Activated B cell treated with CpG ODN at 0.5 μM for 24 hours (primary cell): ENCODE results near the gene PNPLA5. TPM values are rescaled to one million over a fixed set of nuclear protein-coding genes. Genes with fewer than 3 reads are reported as not detected.

ENCODE experiments used
- ATAC-seq: fragments of 200-7000 bp; cut with Tn5 transposase; one replicate; pipeline ENCODE4 v1.10.0; 2021; ENCODE audit warnings: low read depth, mild to moderate bottlenecking, moderate library complexity
- CTCF ChIA-PET: fragments of 350-600 bp; sonication (Branson Sonifier 250); formaldehyde crosslinking; loops from one replicate; lab custom pipeline; 2021; ENCODE audit warnings: antibody characterized with exemption; lab: Charles Lee
- POLR2A ChIA-PET: fragments of 350-600 bp; sonication (Branson Sonifier 250); formaldehyde crosslinking; loops from one replicate; lab custom pipeline; 2021; ENCODE audit warnings: antibody characterized with exemption; lab: Charles Lee
- DNase-seq: peaks from one replicate; pipeline ENCODE4 v3.0.0; 2022
- H3K27ac Mint-ChIP-seq: one replicate; pipeline ENCODE4 v1.8.0; 2020; ENCODE audit warnings: mixed read lengths
- H3K27me3 Mint-ChIP-seq: one replicate; pipeline ENCODE4 v1.8.0; 2021; ENCODE audit warnings: mixed read lengths
- H3K36me3 Mint-ChIP-seq: one replicate; pipeline ENCODE4 v1.8.0; 2021; ENCODE audit warnings: low read depth, mixed read lengths
- H3K4me1 Mint-ChIP-seq: one replicate; pipeline ENCODE4 v1.8.0; 2021; ENCODE audit warnings: mixed read lengths
- H3K4me3 Mint-ChIP-seq: one replicate; pipeline ENCODE4 v1.8.0; 2020; ENCODE audit warnings: mild to moderate bottlenecking, mixed read lengths
- H3K9me3 Mint-ChIP-seq: one replicate; pipeline ENCODE4 v1.8.0; 2020; ENCODE audit warnings: mixed read lengths
- intact Hi-C: fragments of 100-400 bp; cut with micrococcal nuclease; formaldehyde crosslinking; loops from one replicate; pipeline ENCODE4 v1.15.1; 2024
- total RNA-seq: library from RNA; stranded (reverse); gene quantifications from 2 replicates; pipeline ENCODE4 v1.2.3, GENCODE V29; 2022
- TF ChIP-seq, protein P1 (sequence below): fragments of 200-600 bp; IDR thresholded peaks from one replicate; pipeline ENCODE4 v1.8.0; 2022; ENCODE audit warnings: antibody characterized with exemption, mild to moderate bottlenecking

Gene PNPLA5
- total RNA-seq, 1 donor from 2014 or later, result not detected

DNA sequence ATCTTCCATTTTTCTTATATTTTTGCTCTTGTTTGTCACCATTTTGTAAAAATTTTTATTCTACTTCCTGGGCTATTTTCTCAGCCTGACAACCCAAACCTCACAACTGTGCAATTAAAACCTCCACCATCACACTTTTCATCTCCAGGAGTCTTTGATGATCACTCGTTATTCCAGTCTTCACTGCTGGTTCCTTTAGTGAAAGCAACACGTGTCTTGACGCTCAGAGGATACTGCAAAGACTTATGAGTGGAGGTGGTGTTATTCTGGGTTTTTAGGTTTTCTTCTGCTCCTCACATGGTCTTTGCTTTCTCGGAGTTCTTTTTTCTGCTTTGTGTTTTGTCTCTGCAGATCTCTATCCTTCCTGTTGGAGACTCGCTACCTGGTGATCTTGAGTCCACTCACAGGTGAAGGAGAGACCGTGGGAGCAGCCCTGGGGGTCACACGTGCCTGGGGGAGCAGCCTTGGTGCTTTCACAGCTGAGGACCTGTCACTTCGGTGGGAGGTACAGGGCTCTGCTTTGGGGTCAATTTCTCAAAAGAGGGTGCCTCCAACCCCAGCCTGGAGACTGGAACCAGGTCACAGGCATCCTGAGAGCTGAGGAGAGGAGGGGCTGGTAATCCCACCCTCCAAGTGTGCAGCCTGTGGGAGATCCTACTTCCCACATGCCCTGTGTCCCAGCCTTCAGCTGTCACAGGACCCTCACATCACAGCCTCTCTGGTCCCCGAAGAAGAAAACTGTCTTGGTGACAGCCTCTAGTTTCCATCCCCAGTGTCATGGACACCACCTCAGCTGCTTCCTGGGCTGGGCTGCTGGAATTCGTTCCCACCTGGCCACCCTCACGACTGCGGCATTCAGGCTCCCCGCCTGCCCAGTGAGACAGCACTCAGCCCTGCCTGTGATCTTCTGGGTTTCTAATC, 40.5 kb downstream of the PNPLA5 start:
- Mint-ChIP-seq H3K4me3 (no peak overlapping the region), H3K4me1 (no peaks in the 10 kb centered on the region), H3K27me3 (peaks cover 11% of the 10 kb centered on the region), H3K9me3 (no peaks in the 10 kb centered on the region), H3K36me3 (no peaks in the 10 kb centered on the region), H3K27ac (no peak overlapping the region)
- intact Hi-C loops, result no loop called here
- no peak for ATAC-seq
- ChIA-PET POLR2A (no interaction called here), CTCF (no interaction called here)
- TF ChIP-seq, protein P1, sequence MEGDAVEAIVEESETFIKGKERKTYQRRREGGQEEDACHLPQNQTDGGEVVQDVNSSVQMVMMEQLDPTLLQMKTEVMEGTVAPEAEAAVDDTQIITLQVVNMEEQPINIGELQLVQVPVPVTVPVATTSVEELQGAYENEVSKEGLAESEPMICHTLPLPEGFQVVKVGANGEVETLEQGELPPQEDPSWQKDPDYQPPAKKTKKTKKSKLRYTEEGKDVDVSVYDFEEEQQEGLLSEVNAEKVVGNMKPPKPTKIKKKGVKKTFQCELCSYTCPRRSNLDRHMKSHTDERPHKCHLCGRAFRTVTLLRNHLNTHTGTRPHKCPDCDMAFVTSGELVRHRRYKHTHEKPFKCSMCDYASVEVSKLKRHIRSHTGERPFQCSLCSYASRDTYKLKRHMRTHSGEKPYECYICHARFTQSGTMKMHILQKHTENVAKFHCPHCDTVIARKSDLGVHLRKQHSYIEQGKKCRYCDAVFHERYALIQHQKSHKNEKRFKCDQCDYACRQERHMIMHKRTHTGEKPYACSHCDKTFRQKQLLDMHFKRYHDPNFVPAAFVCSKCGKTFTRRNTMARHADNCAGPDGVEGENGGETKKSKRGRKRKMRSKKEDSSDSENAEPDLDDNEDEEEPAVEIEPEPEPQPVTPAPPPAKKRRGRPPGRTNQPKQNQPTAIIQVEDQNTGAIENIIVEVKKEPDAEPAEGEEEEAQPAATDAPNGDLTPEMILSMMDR, result no peak
- DNase-seq, result no peak

DNA sequence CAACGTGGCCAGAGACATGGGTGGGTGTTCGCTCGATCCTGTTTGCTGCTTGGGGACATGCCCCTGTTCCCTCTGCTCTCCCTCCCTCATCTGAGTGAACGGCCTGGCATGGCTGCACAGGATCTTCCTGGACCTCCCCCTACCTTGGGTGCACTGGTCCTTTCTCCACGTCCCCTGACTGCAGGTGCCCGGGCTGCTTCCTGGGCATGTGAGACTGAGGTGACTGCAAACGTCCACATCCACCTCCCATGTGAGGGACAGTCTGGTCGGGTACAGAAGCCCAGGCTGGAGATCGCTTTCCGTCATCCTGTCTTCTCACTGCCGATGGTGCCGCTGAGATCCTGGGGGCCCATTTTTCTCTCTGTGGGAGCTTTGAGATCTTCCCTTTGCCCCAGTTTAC, 41.3 kb downstream of the PNPLA5 start:
- Mint-ChIP-seq H3K4me1 (no peaks in the 10 kb centered on the region), H3K27ac (no peak overlapping the region), H3K4me3 (no peak overlapping the region), H3K9me3 (no peaks in the 10 kb centered on the region), H3K36me3 (no peaks in the 10 kb centered on the region), H3K27me3 (peaks cover 11% of the 10 kb centered on the region)
- ATAC-seq, result no peak
- CTCF ChIA-PET, result no interaction called here
- intact Hi-C loops, result no loop called here
- DNase-seq, result no peak
- POLR2A ChIA-PET, result no interaction called here
- TF ChIP-seq, protein P1, result no peak

DNA sequence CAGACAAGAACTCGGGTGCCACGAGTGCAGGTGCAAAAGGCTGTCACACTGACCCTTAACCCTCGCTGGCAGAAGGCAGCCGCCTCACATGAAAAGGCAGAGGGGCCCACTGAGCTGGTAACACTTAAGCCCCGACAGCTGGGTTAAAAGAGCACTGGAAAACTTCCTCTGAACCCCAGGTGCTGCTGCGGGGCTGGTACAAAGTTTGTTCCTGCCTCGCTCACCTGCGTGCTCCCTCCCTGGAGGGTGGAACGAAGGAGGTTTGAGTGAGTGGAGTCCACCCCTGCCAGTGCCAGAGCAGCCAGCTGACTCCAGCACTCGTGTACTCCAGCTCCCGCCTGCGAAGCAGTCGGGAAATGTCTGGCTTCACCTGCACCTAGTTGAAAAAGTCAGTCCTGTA, 42.1 kb downstream of the PNPLA5 start:
- Mint-ChIP-seq H3K27ac (no peak overlapping the region), H3K27me3 (peaks cover 11% of the 10 kb centered on the region), H3K4me3 (no peak overlapping the region), H3K9me3 (no peaks in the 10 kb centered on the region), H3K36me3 (no peaks in the 10 kb centered on the region), H3K4me1 (no peaks in the 10 kb centered on the region)
- ChIA-PET POLR2A (no interaction called here), CTCF (no interaction called here)
- ATAC-seq (no peak), DNase-seq (no peak)
- TF ChIP-seq, protein P1, result no peak
- intact Hi-C loops, result no loop called here

DNA sequence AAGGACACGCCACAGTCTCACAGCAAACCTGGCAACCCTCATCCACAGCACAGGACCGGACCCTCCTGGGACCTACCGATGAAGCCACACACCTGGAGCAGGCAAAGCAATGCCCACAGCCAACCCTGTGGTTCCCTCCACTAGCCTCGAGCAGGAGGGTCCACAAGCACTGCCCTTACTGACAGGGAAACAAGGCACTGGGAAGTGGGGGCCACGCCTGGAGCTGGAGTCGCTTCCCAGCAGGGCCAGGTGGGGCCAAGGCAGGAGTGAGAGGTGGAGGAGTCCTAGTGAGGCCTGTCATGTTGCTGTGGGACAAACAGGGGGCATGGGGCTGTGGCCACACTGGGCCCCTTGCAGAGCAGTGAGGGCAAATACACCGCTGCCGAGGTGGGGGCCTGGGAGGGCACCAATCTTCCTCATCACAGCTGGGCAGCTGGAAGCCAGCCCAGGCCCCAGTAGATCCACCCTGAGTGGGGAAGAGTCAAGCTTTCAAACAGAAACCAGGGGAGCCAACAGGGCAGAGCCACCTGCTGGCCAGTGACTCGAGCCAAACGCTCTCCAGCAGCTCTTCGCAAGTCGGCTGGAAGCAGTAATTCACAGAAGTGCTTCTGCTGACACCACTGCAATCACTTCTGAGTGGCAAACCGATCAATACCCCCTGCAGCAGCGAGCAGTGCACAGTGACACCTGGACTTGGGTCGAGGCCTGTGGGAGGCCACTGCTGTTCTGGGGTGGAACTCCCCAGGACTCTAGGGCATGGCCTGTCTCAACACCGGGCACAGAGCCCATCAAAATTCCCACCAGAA, 43.2 kb downstream of the PNPLA5 start:
- no peak overlapping the region for H3K4me3 Mint-ChIP-seq
- H3K9me3 Mint-ChIP-seq, result no peaks in the 10 kb centered on the region
- peaks cover 8% of the 10 kb centered on the region for H3K27me3 Mint-ChIP-seq
- no peaks in the 10 kb centered on the region for H3K36me3 Mint-ChIP-seq
- ChIA-PET CTCF (no interaction called here), POLR2A (no interaction called here)
- no peak for DNase-seq
- TF ChIP-seq, protein P1, result no peak
- intact Hi-C loops, result no loop called here
- no peak overlapping the region for H3K27ac Mint-ChIP-seq
- no peaks in the 10 kb centered on the region for H3K4me1 Mint-ChIP-seq
- no peak for ATAC-seq
